Adrenal gland (tissue), 12 donors: ENCODE data around the gene EID3. TPM values are rescaled to one million over a fixed set of nuclear protein-coding genes. Genes with fewer than 3 reads are reported as not detected.
"Not testable (repeated sequence)": the region's sequence is repeated elsewhere in the genome, so short reads cannot be mapped to it uniquely, and the experiment has no call there.

Source experiments
- DNase-seq, 7 donors: peaks; one replicate each; pipeline ENCODE4 v3.0.0-alpha.2; 2019 to 2020
- H3K27ac ChIP-seq, 5 donors: fragments of 200-600 bp; sonication (generic) in 4 of 5; 1 replicate in 3 of 5; 2 replicates in 2 of 5; pipeline versions ENCODE4 v1.5.1 to v1.8.0; 2016 to 2020; ENCODE audit warnings: mild to moderate bottlenecking in 1 of 5
- H3K27me3 ChIP-seq: fragments of 200-600 bp; 2 replicates; pipeline ENCODE4 v1.8.0; 2021
- H3K36me3 ChIP-seq, 2 donors: fragments of 200-600 bp; replicated peaks in 1 of 2; 1 replicate in 1 of 2; 2 replicates in 1 of 2; pipeline versions ENCODE4 v1.5.1 to v1.8.0; 2018 to 2022
- H3K4me1 ChIP-seq, 2 donors: fragments of 200-600 bp; replicated peaks in 1 of 2; 1 replicate in 1 of 2; 2 replicates in 1 of 2; pipeline versions ENCODE4 v1.5.1 to v1.8.0; 2018 to 2021
- H3K4me3 ChIP-seq, 4 donors: fragments of 200-600 bp; sonication (generic) in 3 of 4; one replicate each; pipeline ENCODE4 v1.5.1; 2016 to 2018
- H3K9me3 ChIP-seq, 3 donors: fragments of 200-600 bp; sonication (generic) in 1 of 3; replicated peaks in 1 of 3; 1 replicate in 2 of 3; 2 replicates in 1 of 3; pipeline versions ENCODE4 v1.5.1 to v1.8.0; 2016 to 2021
- CTCF ChIP-seq, 6 experiments: fragments of 450-650 bp in 4 of 6; fragments of 200-600 bp in 2 of 6; sonication (generic) in 1 of 6; IDR thresholded peaks; 1 replicate in 5 of 6; 2 replicates in 1 of 6; pipeline versions ENCODE4 v1.5.1 to v1.8.0; 2016 to 2021; ENCODE audit warnings: antibody characterized with exemption in 6 of 6, mild to moderate bottlenecking in 2 of 6, moderate library complexity in 1 of 6
- POLR2A ChIP-seq, 2 donors: fragments of 450-650 bp; IDR thresholded peaks; one replicate each; pipeline ENCODE4 v1.6.1; 2017; ENCODE audit warnings: antibody characterized with exemption in 2 of 2, mild to moderate bottlenecking in 2 of 2, moderate library complexity in 1 of 2
- WGBS, 4 donors: extraction: QIAGEN DNeasy Blood & Tissue Kit in 2 of 4; methylation state at CpG; one replicate each; pipeline versions ENCODE4 v1.1.5 to v1.1.7; 2013 to 2017; 5-methylcytosine and 5-hydroxymethylcytosine counted together
- intact Hi-C, 2 donors: fragments of 100-400 bp; cut with DNase I; formaldehyde crosslinking; loops; one replicate each; pipeline versions ENCODE4 v1.14.1 to v1.15.0; 2022 to 2023
- polyA plus RNA-seq, 3 donors: library from polyadenylated mRNA; stranded (reverse); fragments of 200-250 nt in 2 of 3; fragments of 350-450 nt in 1 of 3; fragmentation: Illumina TruSeq in 1 of 3; extraction: RNeasy Lipid Tissue Mini Kit (QIAGEN cat#74804) in 1 of 3; gene quantifications; one replicate each; pipeline ENCODE4 v1.2.3, GENCODE V29; 2013 to 2014
- total RNA-seq, 9 donors: library from RNA; depleted of rRNA in 4 of 9; stranded (reverse); fragments of >200 nt in 4 of 9; fragments of 120-200 nt in 1 of 9; fragmentation: NEBNext Ultra II Directional in 1 of 9; extraction: Animal tissue kit (Norgen Biotek cat#: 25700) in 1 of 9; gene quantifications; one replicate each; pipeline versions ENCODE4 v1.1.0 to v1.2.4, GENCODE V29; 2013 to 2023
- donor health status: healthy with polysubstance abuse.
- donor health status: Bipolar disorder and iron deficiency.
- donor health status: DM: yes; HTN: yes; CAD: no.
- donor health status: DM: no; HTN: no; CAD: no.
- donor health status: DM: no; HTN: no; CAD: no.
- donor health status: DM: yes; HTN: yes; CAD: no.

EID3 gene
- total and polyA plus RNA-seq, 12 donors = 1.5 to 20.3 (median 5.5) TPM

- peak in 3 of 6 experiments; percentile 18 to 38 (median 35) for TF ChIP-seq CTCF (IDR thresholded peaks at IDR 0.05)
- H3K4me3 ChIP-seq, H3K9me3 ChIP-seq, H3K27me3 ChIP-seq, intact Hi-C loops: not testable (repeated sequence)
- DNase-seq = peak in 5 of 7 donors; percentile 45 to 70 (median 62)
- Histone ChIP-seq H3K4me1 (peaks cover 31 to 73% of the 10 kb centered on the region in 2 donors), H3K27ac (peak overlapping the region in 2 of 5 donors; percentile 37 to 51), H3K36me3 (peaks cover 0 to 55% of the 10 kb centered on the region in 2 donors)
- WGBS, 4 donors = 64 to 84% (median 66%) methylated on average over 4 to 16 of the region's 17 CpGs
Observed at GRCh38 chr12:104294158-104294859, 9.2 kb upstream of the EID3 start.

- H3K9me3 ChIP-seq = no peaks in the 10 kb centered on the region
- TF ChIP-seq POLR2A (IDR thresholded peaks at IDR 0.05) = no peak
- no peak for TF ChIP-seq CTCF (IDR thresholded peaks at IDR 0.05)
- no peak for DNase-seq
- intact Hi-C loops = no loop called here
- peaks cover 26 to 73% of the 10 kb centered on the region in 2 donors for H3K4me1 ChIP-seq
- peaks cover 0 to 57% of the 10 kb centered on the region in 2 donors for H3K36me3 ChIP-seq
- H3K4me3 ChIP-seq = no peak overlapping the region
- no peaks in the 10 kb centered on the region for H3K27me3 ChIP-seq
- peak overlapping the region in 3 of 5 donors; percentile 30 to 51 (median 36) for H3K27ac ChIP-seq
- 71 to 75% (median 73%) methylated on average over 9 of the region's 9 CpGs for WGBS, 4 donors
Observed at GRCh38 chr12:104294927-104295668, 8.4 kb upstream of the EID3 start.

GRCh38 chr12:104295954-104296353, 7.6 kb upstream of the EID3 start:
- Histone ChIP-seq H3K36me3 (peaks cover 0 to 60% of the 10 kb centered on the region in 2 donors), H3K4me1 (peaks cover 22 to 79% of the 10 kb centered on the region in 2 donors)

More at GRCh38 chr12:104295954-104296353, 7.6 kb upstream of the EID3 start:
- no peaks in the 10 kb centered on the region for H3K9me3 ChIP-seq
- no peaks in the 10 kb centered on the region for H3K27me3 ChIP-seq
- no peak for TF ChIP-seq POLR2A (IDR thresholded peaks at IDR 0.05)
- TF ChIP-seq CTCF (IDR thresholded peaks at IDR 0.05) = no peak
- H3K4me3 ChIP-seq = no peak overlapping the region
- 36 to 61% (median 47%) methylated on average over 1 of the region's 1 CpG for WGBS, 4 donors
- peak overlapping the region in 2 of 5 donors; percentile 36 to 51 for H3K27ac ChIP-seq
- intact Hi-C loops = no loop called here
- no peak for DNase-seq
